Neural cell (in vitro differentiated cells): Measurements from ENCODE around the gene LRP5. TPM values are rescaled to one million over a fixed set of nuclear protein-coding genes. Genes with fewer than 3 reads are reported as not detected.
"Not testable (repeated sequence)": the region's sequence is repeated elsewhere in the genome, so short reads cannot be mapped to it uniquely, and the experiment has no call there.

Experiments
- H2AFZ ChIP-seq: fragments of 200-600, 300-800 bp; sonication (generic), shearing (Covaris generic); 2 replicates; pipeline ENCODE4 v1.6.0; 2014; ENCODE audit warnings: low read depth, mild to moderate bottlenecking, antibody characterized with exemption, low read length, moderate library complexity
- H3F3A ChIP-seq: fragments of 200-600 bp; shearing (Covaris generic); 2 replicates; pipeline ENCODE4 v1.6.1; 2016; ENCODE audit warnings: mild to moderate bottlenecking, moderate library complexity, mixed read lengths, antibody characterized with exemption, low read length; ENCODE audit not compliant: insufficient read depth, poor library complexity, severe bottlenecking
- H3K27ac ChIP-seq: fragments of 200-600, 300-800 bp; sonication (generic), shearing (Covaris generic); 2 replicates; pipeline ENCODE4 v1.5.1; 2014; ENCODE audit warnings: mild to moderate bottlenecking, low read length, moderate library complexity
- H3K27me3 ChIP-seq: fragments of 300-800, 200-600 bp; sonication (generic), shearing (Covaris generic); 2 replicates; pipeline ENCODE4 v1.6.0; 2014; ENCODE audit warnings: mild to moderate bottlenecking, low read depth, low read length, moderate library complexity; ENCODE audit not compliant: insufficient read depth
- H3K36me3 ChIP-seq: fragments of 300-800, 200-600 bp; sonication (generic), shearing (Covaris generic); 2 replicates; pipeline ENCODE4 v1.5.1; 2014; ENCODE audit warnings: mild to moderate bottlenecking, antibody characterized with exemption, low read length, moderate library complexity; ENCODE audit not compliant: insufficient read depth
- H3K4me2 ChIP-seq: fragments of 300-800, 200-600 bp; sonication (generic), shearing (Covaris generic); 2 replicates; pipeline ENCODE4 v1.6.0; 2014; ENCODE audit warnings: mild to moderate bottlenecking, low read length
- H3K4me3 ChIP-seq: fragments of 300-800, 200-600 bp; sonication (generic), shearing (Covaris generic); 2 replicates; pipeline ENCODE4 v1.5.1; 2014; ENCODE audit warnings: mild to moderate bottlenecking, low read length, moderate library complexity
- H3K79me2 ChIP-seq: fragments of 200-600 bp; shearing (Covaris generic); replicated peaks from 2 replicates; pipeline ENCODE4 v1.6.0; 2014; ENCODE audit warnings: mild to moderate bottlenecking, low read length, moderate library complexity; ENCODE audit not compliant: insufficient read depth
- H3K9ac ChIP-seq: fragments of 300-800, 200-600 bp; sonication (generic), shearing (Covaris generic); 2 replicates; pipeline ENCODE4 v1.6.1; 2016; ENCODE audit warnings: mild to moderate bottlenecking, low read length, mixed read lengths
- H3K9me2 ChIP-seq: fragments of 200-600 bp; shearing (Covaris generic); 2 replicates; pipeline ENCODE4 v1.6.1; 2016; ENCODE audit warnings: mild to moderate bottlenecking, low read length, mixed read lengths; ENCODE audit not compliant: insufficient read depth
- H3K9me3 ChIP-seq: fragments of 200-600, 300-800 bp; sonication (generic), shearing (Covaris generic); 2 replicates; pipeline ENCODE4 v1.6.1; 2016; ENCODE audit warnings: mild to moderate bottlenecking, mixed run types, low read length, moderate library complexity, mixed read lengths
- H4K20me1 ChIP-seq: fragments of 200-600 bp; shearing (Covaris generic); 2 replicates; pipeline ENCODE4 v1.6.1; 2016; ENCODE audit warnings: mild to moderate bottlenecking, mixed run types; ENCODE audit not compliant: insufficient read depth
- EP300 ChIP-seq: fragments of 450-650 bp; conservative IDR thresholded peaks from 2 replicates; pipeline ENCODE4 v1.6.1; 2014; ENCODE audit warnings: antibody characterized with exemption, mild to moderate bottlenecking, moderate library complexity; ENCODE audit not compliant: poor library complexity, severe bottlenecking
- EZH2 ChIP-seq: fragments of 200-600, 300-800 bp; shearing (Covaris generic), sonication (generic); IDR thresholded peaks from 2 replicates; pipeline ENCODE4 v1.6.1; 2014; ENCODE audit warnings: antibody characterized with exemption, low read length, borderline replicate concordance, mild to moderate bottlenecking; ENCODE audit not compliant: insufficient read depth, poor library complexity, severe bottlenecking
- MXI1 ChIP-seq: fragments of 450-650 bp; conservative IDR thresholded peaks from 2 replicates; pipeline ENCODE4 v1.6.1; 2014; ENCODE audit warnings: antibody characterized with exemption, mild to moderate bottlenecking; ENCODE audit not compliant: poor library complexity, severe bottlenecking
- POLR2AphosphoS5 ChIP-seq: IDR thresholded peaks from 2 replicates; pipeline ENCODE4 v1.6.1; 2012
- RAD21 ChIP-seq: fragments of 450-650 bp; conservative IDR thresholded peaks from 2 replicates; pipeline ENCODE4 v1.6.1; 2014; ENCODE audit warnings: antibody characterized with exemption, mild to moderate bottlenecking, moderate library complexity
- SMC3 ChIP-seq: fragments of 450-650 bp; conservative IDR thresholded peaks from 2 replicates; pipeline ENCODE4 v1.6.1; 2014; ENCODE audit warnings: antibody characterized with exemption, mild to moderate bottlenecking, moderate library complexity; ENCODE audit not compliant: poor library complexity
- TAF1 ChIP-seq: IDR thresholded peaks from 2 replicates; pipeline ENCODE4 v1.6.1; 2012; ENCODE audit warnings: low read depth
- polyA plus RNA-seq: library from polyadenylated mRNA; depleted of rRNA; stranded (reverse); fragments of >200 nt; gene quantifications from 2 replicates; pipeline ENCODE4 v1.2.3, GENCODE V29; 2014
- TF ChIP-seq, protein P1 (sequence below): fragments of 450-650 bp; IDR thresholded peaks from 2 replicates; pipeline ENCODE4 v1.5.1; 2014; ENCODE audit warnings: antibody characterized with exemption, mild to moderate bottlenecking, moderate library complexity; ENCODE audit not compliant: poor library complexity, severe bottlenecking
- TF ChIP-seq, protein P2 (sequence below): IDR thresholded peaks from 2 replicates; pipeline ENCODE4 v1.6.1; 2012; ENCODE audit warnings: borderline replicate concordance

The LRP5 gene
- polyA plus RNA-seq, 1 donor from 2014 or later = 3.0 TPM

DNA sequence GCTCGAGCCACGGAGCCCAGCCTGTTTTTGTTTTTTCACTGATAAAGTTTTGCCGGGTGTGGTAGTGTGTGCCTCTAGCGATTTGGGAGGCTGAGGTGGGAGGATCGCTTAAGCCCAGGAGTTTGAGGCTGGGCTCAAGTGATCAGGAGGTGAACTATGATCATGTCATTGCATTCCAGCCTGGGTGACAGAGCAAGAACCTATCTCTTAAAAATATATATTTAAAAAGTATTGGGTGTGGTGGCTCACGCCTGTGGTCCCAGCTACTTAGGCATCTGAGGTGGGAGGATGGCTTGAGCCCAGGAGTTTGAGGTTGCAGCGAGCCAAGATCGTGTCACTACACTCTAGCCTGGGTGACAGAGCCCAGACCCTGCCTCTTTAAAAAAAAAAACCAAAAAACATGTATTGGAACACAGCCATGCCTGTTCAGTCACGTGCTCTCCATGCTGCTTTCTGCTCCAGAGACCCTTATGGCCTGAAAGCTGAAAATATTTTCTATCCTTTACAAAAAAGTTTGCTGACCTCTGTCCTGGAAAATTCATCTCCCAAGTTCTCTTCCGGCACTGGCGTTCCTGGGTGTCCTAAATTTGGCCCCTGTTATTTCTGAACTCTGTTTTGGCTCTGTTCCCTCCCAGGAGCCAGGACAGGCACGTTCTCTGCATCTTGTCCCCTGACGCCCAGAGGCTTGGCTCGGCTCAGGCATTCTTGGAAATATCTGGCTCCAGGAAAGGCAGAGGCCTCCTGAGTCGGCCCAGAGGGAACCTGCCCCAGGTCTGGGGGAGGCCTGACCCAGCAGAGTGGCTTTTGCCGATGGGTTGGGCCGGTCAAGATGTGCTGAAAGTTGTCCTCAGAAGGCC lies 86.8 kb downstream of the LRP5 start:
- Histone ChIP-seq H3K79me2 (no peaks in the 10 kb centered on the region), H3F3A (no peaks in the 10 kb centered on the region), H3K36me3 (no peaks in the 10 kb centered on the region), H4K20me1 (no peaks in the 10 kb centered on the region), H3K9me2 (no peaks in the 10 kb centered on the region), H3K27ac (no peak overlapping the region), H3K9ac (no peak overlapping the region), H3K27me3 (no peaks in the 10 kb centered on the region), H3K9me3 (no peaks in the 10 kb centered on the region), H3K4me3 (no peak overlapping the region), H2AFZ (no peak overlapping the region), H3K4me2 (no peak overlapping the region)
- TF ChIP-seq EZH2 = no peak
- TF ChIP-seq, protein P1, sequence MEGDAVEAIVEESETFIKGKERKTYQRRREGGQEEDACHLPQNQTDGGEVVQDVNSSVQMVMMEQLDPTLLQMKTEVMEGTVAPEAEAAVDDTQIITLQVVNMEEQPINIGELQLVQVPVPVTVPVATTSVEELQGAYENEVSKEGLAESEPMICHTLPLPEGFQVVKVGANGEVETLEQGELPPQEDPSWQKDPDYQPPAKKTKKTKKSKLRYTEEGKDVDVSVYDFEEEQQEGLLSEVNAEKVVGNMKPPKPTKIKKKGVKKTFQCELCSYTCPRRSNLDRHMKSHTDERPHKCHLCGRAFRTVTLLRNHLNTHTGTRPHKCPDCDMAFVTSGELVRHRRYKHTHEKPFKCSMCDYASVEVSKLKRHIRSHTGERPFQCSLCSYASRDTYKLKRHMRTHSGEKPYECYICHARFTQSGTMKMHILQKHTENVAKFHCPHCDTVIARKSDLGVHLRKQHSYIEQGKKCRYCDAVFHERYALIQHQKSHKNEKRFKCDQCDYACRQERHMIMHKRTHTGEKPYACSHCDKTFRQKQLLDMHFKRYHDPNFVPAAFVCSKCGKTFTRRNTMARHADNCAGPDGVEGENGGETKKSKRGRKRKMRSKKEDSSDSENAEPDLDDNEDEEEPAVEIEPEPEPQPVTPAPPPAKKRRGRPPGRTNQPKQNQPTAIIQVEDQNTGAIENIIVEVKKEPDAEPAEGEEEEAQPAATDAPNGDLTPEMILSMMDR = no peak
- TF ChIP-seq RAD21 = no peak
- no peak for TF ChIP-seq POLR2AphosphoS5
- TF ChIP-seq EP300 = no peak
- no peak for TF ChIP-seq TAF1
- no peak for TF ChIP-seq SMC3
- TF ChIP-seq, protein P2, sequence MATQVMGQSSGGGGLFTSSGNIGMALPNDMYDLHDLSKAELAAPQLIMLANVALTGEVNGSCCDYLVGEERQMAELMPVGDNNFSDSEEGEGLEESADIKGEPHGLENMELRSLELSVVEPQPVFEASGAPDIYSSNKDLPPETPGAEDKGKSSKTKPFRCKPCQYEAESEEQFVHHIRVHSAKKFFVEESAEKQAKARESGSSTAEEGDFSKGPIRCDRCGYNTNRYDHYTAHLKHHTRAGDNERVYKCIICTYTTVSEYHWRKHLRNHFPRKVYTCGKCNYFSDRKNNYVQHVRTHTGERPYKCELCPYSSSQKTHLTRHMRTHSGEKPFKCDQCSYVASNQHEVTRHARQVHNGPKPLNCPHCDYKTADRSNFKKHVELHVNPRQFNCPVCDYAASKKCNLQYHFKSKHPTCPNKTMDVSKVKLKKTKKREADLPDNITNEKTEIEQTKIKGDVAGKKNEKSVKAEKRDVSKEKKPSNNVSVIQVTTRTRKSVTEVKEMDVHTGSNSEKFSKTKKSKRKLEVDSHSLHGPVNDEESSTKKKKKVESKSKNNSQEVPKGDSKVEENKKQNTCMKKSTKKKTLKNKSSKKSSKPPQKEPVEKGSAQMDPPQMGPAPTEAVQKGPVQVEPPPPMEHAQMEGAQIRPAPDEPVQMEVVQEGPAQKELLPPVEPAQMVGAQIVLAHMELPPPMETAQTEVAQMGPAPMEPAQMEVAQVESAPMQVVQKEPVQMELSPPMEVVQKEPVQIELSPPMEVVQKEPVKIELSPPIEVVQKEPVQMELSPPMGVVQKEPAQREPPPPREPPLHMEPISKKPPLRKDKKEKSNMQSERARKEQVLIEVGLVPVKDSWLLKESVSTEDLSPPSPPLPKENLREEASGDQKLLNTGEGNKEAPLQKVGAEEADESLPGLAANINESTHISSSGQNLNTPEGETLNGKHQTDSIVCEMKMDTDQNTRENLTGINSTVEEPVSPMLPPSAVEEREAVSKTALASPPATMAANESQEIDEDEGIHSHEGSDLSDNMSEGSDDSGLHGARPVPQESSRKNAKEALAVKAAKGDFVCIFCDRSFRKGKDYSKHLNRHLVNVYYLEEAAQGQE = no peak
- no peak for TF ChIP-seq MXI1

DNA sequence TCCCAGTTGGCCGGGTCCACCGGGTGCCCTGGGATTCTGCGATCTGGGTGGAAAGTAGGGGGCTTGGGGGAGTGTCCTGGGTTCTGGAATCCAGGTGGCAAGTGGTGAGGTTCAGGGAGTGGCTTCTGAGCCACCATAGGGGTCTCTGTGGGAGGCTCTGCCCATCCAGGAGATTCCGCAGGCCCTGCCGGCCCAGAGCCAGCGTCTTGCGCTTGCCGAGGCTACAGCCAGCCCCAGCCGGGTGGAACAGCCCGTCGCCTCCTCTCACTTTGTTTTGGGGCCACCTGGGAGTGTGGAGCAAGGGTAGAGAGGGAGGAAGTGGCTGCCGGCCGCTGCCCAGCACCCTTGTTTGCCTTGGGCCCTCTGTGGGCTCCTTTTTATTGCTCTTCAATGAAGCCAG lies 87.5 kb downstream of the LRP5 start:
- Histone ChIP-seq H3K9me3 (no peaks in the 10 kb centered on the region), H3K4me3 (no peak overlapping the region), H3K79me2 (no peaks in the 10 kb centered on the region), H3K36me3 (no peaks in the 10 kb centered on the region), H3K9ac (no peak overlapping the region), H4K20me1 (no peaks in the 10 kb centered on the region), H3K9me2 (no peaks in the 10 kb centered on the region), H3K4me2 (no peak overlapping the region), H3F3A (no peaks in the 10 kb centered on the region), H3K27ac (no peak overlapping the region), H2AFZ (no peak overlapping the region), H3K27me3 (no peaks in the 10 kb centered on the region)
- TF ChIP-seq POLR2AphosphoS5 (no peak), SMC3 (no peak), RAD21 (no peak), TAF1 (no peak), EZH2 (no peak), MXI1 (no peak), EP300 (no peak)
- TF ChIP-seq, protein P1 = no peak
- TF ChIP-seq, protein P2 = no peak

DNA sequence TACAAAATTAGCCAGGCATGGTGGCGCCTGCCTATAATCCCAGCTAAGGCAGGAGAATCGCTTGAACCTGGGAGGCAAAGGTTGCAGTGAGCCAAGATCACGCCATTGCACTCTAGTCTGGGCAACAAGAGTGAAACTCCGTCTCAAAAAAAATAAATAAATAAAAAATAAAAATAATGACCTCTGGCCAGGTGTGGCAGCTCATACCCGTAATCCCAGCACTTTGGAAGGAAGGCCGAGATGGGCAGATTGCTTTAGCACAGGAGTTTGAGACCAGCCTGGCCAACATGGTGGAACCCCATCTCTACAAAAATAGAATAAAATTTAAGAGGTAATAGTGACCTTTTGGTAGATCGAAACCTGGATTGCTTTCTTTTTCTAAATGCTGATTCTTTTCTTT lies 88.2 kb downstream of the LRP5 start:
- H4K20me1 ChIP-seq, H3K9me2 ChIP-seq, H2AFZ ChIP-seq, H3K36me3 ChIP-seq, H3K9me3 ChIP-seq, H3F3A ChIP-seq, H3K9ac ChIP-seq, H3K4me2 ChIP-seq, H3K79me2 ChIP-seq, H3K27ac ChIP-seq, H3K27me3 ChIP-seq, H3K4me3 ChIP-seq: not testable (repeated sequence)
